Adipocyte (in vitro differentiated cells): Measurements from ENCODE around the gene STEAP3.

Experiments
- DNase-seq: peaks from one replicate; pipeline ENCODE4 v3.0.0-alpha.2; 2015; ENCODE audit warnings: low read depth
- H3K27me3 ChIP-seq: replicated peaks from 2 replicates; pipeline ENCODE4 v1.7.0; 2013; ENCODE audit warnings: mild to moderate bottlenecking, low read length, moderate library complexity; ENCODE audit not compliant: control insufficient read depth, insufficient read depth
- H3K36me3 ChIP-seq: 2 replicates; pipeline ENCODE4 v1.7.0; 2013; ENCODE audit warnings: low read length, mild to moderate bottlenecking, moderate library complexity; ENCODE audit not compliant: control insufficient read depth, insufficient read depth, severe bottlenecking
- H3K4me1 ChIP-seq: 2 replicates; pipeline ENCODE4 v1.7.0; 2013; ENCODE audit warnings: mild to moderate bottlenecking, low read length, moderate library complexity; ENCODE audit not compliant: control insufficient read depth, insufficient read depth
- H3K4me3 ChIP-seq: 2 replicates; pipeline ENCODE4 v1.7.0; 2013; ENCODE audit warnings: mild to moderate bottlenecking, low read length, moderate library complexity
- H3K9ac ChIP-seq: 2 replicates; pipeline ENCODE4 v1.7.0; 2013; ENCODE audit warnings: mild to moderate bottlenecking, low read length, moderate library complexity
- H3K9me3 ChIP-seq: 2 replicates; pipeline ENCODE4 v1.7.0; 2013; ENCODE audit warnings: mild to moderate bottlenecking, low read length, moderate library complexity; ENCODE audit not compliant: control insufficient read depth

The STEAP3 gene

GRCh38 chr2:119223521-119224390, at the start of gene STEAP3:
STEAP3 (plus strand) TSS chr2:119223834; CDS start chr2:119231013, 7,179 bp downstream.
- H3K27me3 ChIP-seq, result no peaks in the 10 kb centered on the region
- no peaks in the 10 kb centered on the region for H3K36me3 ChIP-seq
- H3K9ac ChIP-seq, result peak within 1 kb of the TSS; percentile 83
- peak; percentile 67 for DNase-seq
- no peaks in the 10 kb centered on the region for H3K9me3 ChIP-seq
- H3K4me1 ChIP-seq, result peaks cover 7% of the 10 kb centered on the region
- peak within 1 kb of the TSS; percentile 84 for H3K4me3 ChIP-seq

- Histone ChIP-seq H3K4me1 (no peaks in the 10 kb centered on the region), H3K4me3 (no peak overlapping the region), H3K36me3 (no peaks in the 10 kb centered on the region), H3K27me3 (peaks cover 17% of the 10 kb centered on the region), H3K9me3 (no peaks in the 10 kb centered on the region), H3K9ac (no peak overlapping the region)
- peak; percentile 6 for DNase-seq
These were observed 49.2 kb upstream of the STEAP3 start for GRCh38 chr2:119174216-119174992.

GRCh38 chr2:119174993-119175347, 48.7 kb upstream of the STEAP3 start:
- DNase-seq, result no peak
- H3K4me3 ChIP-seq, result no peak overlapping the region
- H3K4me1 ChIP-seq, result no peaks in the 10 kb centered on the region
- H3K9me3 ChIP-seq, result no peaks in the 10 kb centered on the region
- peaks cover 16% of the 10 kb centered on the region for H3K27me3 ChIP-seq
- H3K36me3 ChIP-seq, result no peaks in the 10 kb centered on the region
- H3K9ac ChIP-seq, result no peak overlapping the region

- Histone ChIP-seq H3K9ac (no peak overlapping the region), H3K36me3 (no peaks in the 10 kb centered on the region), H3K4me1 (no peaks in the 10 kb centered on the region), H3K27me3 (peaks cover 16% of the 10 kb centered on the region), H3K4me3 (no peak overlapping the region), H3K9me3 (no peaks in the 10 kb centered on the region)
- no peak for DNase-seq
These were observed 48.1 kb upstream of the STEAP3 start for GRCh38 chr2:119175517-119175916.

- H3K36me3 ChIP-seq, result no peaks in the 10 kb centered on the region
- H3K4me3 ChIP-seq, result no peak overlapping the region
These were observed 46.3 kb upstream of the STEAP3 start for GRCh38 chr2:119177171-119177837.

GRCh38 chr2:119177838-119178190, 45.8 kb upstream of the STEAP3 start:
- H3K4me3 ChIP-seq, result no peak overlapping the region
- H3K9ac ChIP-seq, result no peak overlapping the region
- H3K36me3 ChIP-seq, result no peaks in the 10 kb centered on the region
- no peak for DNase-seq
- peaks cover 16% of the 10 kb centered on the region for H3K27me3 ChIP-seq
- H3K4me1 ChIP-seq, result no peaks in the 10 kb centered on the region
- H3K9me3 ChIP-seq, result no peaks in the 10 kb centered on the region

More at GRCh38 chr2:119177171-119177837, 46.3 kb upstream of the STEAP3 start:
- Histone ChIP-seq H3K27me3 (peaks cover 16% of the 10 kb centered on the region), H3K9me3 (no peaks in the 10 kb centered on the region), H3K9ac (no peak overlapping the region), H3K4me1 (no peaks in the 10 kb centered on the region)
- DNase-seq, result no peak

GRCh38 chr2:119178776-119179175, 44.9 kb upstream of the STEAP3 start:
- no peak for DNase-seq
- H3K4me3 ChIP-seq, result no peak overlapping the region
- H3K9ac ChIP-seq, result no peak overlapping the region
- H3K9me3 ChIP-seq, result no peaks in the 10 kb centered on the region
- no peaks in the 10 kb centered on the region for H3K36me3 ChIP-seq
- H3K27me3 ChIP-seq, result peaks cover 16% of the 10 kb centered on the region
- H3K4me1 ChIP-seq, result no peaks in the 10 kb centered on the region

- peaks cover 16% of the 10 kb centered on the region for H3K27me3 ChIP-seq
- no peak overlapping the region for H3K9ac ChIP-seq
- H3K4me3 ChIP-seq, result no peak overlapping the region
- no peaks in the 10 kb centered on the region for H3K4me1 ChIP-seq
- DNase-seq, result peak; percentile 23
- H3K36me3 ChIP-seq, result no peaks in the 10 kb centered on the region
- H3K9me3 ChIP-seq, result no peaks in the 10 kb centered on the region
These were observed 44.4 kb upstream of the STEAP3 start for GRCh38 chr2:119179202-119179601.

- Histone ChIP-seq H3K9me3 (no peaks in the 10 kb centered on the region), H3K9ac (no peak overlapping the region), H3K4me1 (no peaks in the 10 kb centered on the region), H3K4me3 (no peak overlapping the region), H3K36me3 (no peaks in the 10 kb centered on the region), H3K27me3 (peaks cover 18% of the 10 kb centered on the region)
- DNase-seq, result no peak
These were observed 43.6 kb upstream of the STEAP3 start for GRCh38 chr2:119179991-119180390.

DNA sequence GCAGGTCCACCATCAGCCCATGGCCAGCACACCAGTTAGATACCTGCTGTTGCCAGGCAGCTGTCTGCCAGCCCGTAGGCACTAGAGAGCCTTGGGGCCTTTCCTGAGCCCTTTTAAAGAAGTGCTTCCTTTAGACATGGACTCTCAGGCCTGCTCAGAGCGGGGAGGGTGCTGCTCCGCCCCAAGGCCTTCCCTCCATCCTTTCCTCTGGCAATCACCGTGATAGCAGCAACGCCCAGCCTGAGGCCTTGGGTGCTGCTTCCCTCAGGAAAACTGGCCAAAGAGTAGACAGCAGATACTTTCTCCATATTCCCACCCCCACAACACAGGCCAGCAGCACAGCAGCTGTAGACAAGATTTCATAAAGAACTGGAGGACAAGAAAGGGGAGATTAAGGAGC, 42.7 kb upstream of the STEAP3 start:
- H3K36me3 ChIP-seq, result no peaks in the 10 kb centered on the region
- DNase-seq, result no peak
- H3K27me3 ChIP-seq, result peaks cover 20% of the 10 kb centered on the region

DNA sequence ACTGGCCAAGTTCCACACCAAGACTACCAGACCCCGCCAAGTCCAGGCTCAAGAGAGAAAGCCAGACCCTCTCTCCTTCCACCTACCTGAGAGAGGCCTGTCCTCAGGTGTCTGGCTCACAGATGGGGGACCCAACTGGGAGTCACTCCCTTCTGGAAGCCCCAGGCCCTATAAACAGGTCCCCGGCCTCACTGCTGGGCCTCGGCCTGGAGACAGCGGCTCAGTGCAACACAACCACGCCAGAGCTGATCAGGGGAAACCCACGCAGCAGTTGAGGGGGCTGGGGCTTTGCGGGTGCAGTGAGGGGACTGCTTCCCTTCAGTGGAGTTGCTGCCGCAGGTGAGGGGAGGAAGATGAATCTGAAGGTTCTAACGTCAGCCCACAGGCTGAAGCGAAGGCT, 42.2 kb upstream of the STEAP3 start:
- H3K9me3 ChIP-seq, result no peaks in the 10 kb centered on the region
- no peak for DNase-seq
- no peak overlapping the region for H3K9ac ChIP-seq
- no peaks in the 10 kb centered on the region for H3K4me1 ChIP-seq
- H3K36me3 ChIP-seq, result no peaks in the 10 kb centered on the region
- peaks cover 24% of the 10 kb centered on the region for H3K27me3 ChIP-seq
- H3K4me3 ChIP-seq, result no peak overlapping the region

More for the DNA sequence above, 42.7 kb upstream of the STEAP3 start:
- Histone ChIP-seq H3K9me3 (no peaks in the 10 kb centered on the region), H3K4me3 (no peak overlapping the region), H3K4me1 (no peaks in the 10 kb centered on the region), H3K9ac (no peak overlapping the region)
